NCI-H2081 (cell line): ENCODE data around the gene FAM193A.
"Not testable (repeated sequence)": the region's sequence is repeated elsewhere in the genome, so short reads cannot be mapped to it uniquely, and the experiment has no call there.

Experiments used
- DNase-seq, 2 experiments: peaks; one replicate each; lab custom pipeline; 2025; lab: John Stamatoyannopoulos, UW

FAM193A gene

DNA sequence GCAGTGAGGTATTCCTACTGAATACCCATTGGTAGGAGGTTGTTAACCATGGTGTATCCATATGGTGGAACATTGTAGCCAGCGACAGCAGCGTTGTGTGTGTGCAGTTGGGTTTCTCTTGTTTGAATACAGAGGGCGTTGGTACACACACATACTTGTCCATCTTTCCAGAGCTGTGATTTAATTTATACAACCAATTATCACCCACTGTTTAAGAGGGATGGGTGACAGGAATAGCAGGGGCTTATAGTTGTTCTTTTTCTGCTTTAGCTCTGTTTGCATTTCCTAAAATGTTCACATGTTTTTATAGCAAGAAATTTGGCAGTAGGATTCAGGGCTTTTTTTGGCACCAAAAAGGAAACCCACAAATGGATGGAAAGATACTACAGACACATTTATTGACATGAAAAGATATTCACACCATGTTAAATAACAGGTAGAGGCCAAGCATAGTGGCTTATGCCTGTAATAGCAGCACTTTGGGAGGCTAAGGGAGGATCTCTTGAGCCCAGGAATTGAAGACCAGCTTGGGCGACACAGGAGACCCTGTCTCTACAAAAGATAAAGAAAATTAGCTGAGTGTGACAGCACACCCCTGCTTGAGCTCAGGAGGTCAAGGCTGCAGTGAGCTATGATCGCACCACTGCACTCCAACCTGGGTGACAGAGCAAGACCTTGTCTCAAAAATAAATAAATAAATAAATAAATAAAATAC lies 159.1 kb downstream of the FAM193A start:
- peak; percentile 31 to 67 for DNase-seq

GRCh38 chr4:2696423-2696822 lies 160.0 kb downstream of the FAM193A start:
- no peak for DNase-seq

DNA sequence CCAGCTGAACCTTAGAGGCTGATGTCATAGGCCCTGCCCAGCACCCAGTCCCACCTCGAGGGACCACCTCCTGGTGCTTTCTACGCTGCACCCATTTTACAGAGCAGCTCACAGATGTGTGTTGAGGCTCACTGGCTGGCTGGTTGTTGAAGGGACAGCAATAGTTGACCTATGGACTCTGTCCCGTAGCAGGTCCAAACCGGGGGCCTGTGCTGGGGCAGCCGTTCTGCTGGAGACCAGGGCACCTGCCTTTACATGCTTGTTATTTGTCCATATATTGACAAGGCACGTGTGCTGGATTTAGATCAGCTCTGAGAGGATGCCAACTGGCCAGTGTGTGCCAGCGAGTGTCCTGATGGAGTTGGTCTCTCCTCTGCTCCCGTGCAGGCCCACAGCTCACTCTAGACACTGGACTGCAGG lies 161.6 kb downstream of the FAM193A start:
- no peak for DNase-seq

DNA sequence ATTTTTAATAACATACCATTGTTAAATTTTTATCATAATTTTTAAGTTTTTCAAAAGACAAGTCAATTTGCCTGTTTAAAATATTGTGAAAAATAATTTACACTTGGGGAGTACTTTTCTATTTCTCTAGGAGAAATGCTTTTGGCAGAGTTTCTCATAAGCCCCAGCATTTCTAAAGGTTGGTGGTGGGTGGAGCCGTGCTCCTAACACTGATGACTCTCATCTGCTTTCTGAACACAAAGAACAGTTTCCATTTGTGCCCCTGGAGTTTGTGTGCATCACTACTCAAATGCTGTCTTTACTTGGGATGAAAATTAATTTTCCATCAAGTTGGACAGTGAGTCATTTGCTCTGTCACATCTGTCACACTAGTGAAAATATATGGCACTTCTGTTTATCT lies 162.1 kb downstream of the FAM193A start:
- DNase-seq = no peak

DNA sequence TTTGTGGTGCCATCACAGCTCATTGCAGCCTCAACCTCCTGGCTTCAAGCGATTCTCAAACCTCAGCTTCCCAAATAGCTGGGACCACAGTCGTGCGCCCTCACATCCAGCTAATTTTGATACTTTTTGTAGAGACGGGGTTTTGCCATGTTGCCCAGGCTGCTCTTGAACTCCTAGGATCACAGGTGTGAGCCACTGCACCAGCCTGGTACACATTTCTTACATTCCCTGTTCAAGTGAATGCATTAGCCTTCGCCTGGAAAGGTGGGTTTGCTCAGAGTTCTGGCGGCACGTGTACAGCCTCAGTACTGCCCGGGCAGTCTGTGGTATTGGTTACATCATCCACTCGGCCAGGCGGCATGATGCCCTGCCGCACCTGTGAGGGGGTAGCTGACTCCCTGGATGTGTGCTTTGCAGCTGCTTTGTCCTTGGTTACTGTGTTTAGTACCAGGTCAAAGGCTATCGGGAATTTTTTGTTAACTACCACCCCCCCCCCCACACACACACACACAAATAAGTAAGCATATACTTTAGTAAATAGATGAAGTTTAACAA lies 162.6 kb downstream of the FAM193A start:
- no peak for DNase-seq

GRCh38 chr4:2699534-2699933 lies 163.1 kb downstream of the FAM193A start:
- DNase-seq = no peak

GRCh38 chr4:2700031-2700430 lies 163.6 kb downstream of the FAM193A start:
- DNase-seq = no peak

DNA sequence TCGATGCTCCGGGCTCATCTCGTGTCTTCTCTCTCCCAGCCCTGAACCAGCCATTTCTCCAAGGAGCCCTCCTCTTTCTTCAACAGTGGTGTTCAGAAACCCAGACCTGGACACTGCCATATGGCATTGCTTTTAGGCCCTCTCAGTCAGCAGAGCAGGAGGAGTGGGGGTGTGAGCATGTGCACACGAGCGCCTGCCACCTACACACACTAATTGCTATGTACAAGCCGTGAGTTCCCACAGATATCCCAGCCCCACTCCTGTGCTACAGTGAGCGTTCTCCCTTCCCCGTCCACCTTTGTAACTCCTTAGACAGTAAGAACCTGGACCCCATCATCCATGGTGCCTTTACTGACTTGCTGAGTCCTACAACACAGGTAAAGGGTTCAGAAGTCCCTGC lies 165.9 kb downstream of the FAM193A start:
- DNase-seq = peak in 1 of 2 experiments; percentile 60

DNA sequence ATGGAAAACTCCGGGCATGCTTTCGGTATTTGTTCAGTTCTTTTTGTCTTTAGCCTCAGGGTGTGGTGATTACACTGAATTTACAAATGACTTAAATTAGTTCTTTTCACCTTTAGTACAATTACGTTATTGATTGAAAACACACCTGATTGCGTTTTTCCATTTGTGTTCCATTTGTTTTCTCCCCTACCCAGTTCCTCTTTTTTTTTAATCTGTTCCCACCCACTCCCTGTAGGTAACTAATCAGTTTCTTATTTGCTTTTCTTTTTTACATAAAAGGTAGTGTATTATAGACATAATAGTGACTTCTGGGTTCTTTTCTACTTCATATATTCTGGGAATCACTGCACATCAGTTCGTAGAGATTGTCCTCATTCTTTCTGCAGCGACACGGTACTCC lies 166.3 kb downstream of the FAM193A start:
- peak in 1 of 2 experiments; percentile 53 for DNase-seq

- peak in 1 of 2 experiments; percentile 19 for DNase-seq
Observed at GRCh38 chr4:2712261-2712842, 175.9 kb downstream of the FAM193A start.

DNA sequence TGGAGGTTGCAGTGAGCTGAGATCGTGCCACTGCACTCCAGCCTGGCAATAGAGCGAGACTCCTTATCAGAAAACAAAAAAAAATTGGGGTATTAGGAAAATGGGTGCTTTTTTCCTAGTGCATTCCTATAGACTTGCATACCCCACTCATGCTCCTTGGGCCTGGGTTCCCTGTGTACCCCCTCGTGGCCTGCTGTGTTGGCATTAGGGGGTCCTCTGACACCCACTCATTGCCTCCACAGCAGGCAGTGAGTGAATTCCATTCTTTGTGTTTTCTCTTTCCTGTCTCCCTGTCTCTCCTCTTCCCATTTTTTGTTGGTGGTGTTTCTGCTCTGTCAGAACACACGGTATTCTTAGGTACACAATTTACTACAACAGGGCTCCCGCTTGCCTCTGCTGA lies 176.9 kb downstream of the FAM193A start:
- DNase-seq = no peak

DNA sequence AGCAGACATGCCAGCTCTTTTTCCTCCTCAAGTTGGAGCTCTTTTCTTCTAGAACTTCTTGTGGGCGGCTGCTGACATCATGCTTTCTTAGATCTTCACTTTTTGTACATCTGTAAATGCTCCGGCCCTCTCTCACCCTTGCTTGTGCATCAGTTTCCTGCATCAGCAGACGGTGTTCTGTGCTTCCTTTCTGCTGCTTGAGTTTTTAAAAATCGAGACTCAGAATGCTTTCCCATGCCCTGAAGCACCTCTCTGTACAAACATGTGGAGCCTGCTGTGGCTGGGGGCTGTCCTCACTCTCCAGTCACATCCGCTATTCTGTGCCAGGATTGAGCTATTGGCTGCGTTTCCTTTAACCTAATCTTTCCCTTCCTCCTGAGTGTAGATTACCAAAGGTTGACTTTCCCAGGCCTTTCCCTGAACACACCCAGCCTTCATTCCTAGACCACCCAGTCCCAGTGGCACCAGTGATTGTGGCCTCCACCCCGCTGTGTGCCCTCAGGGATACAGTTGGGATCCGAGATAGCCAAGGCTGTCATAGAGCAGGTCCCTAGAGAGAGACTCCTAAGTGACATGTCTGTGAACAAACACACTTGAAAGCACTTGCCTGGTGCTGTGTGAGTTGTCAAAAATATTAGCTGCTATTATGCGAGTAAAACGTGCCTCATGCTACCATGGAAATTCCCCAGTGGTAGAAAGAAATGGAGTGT lies 177.8 kb downstream of the FAM193A start:
- no peak for DNase-seq

DNA sequence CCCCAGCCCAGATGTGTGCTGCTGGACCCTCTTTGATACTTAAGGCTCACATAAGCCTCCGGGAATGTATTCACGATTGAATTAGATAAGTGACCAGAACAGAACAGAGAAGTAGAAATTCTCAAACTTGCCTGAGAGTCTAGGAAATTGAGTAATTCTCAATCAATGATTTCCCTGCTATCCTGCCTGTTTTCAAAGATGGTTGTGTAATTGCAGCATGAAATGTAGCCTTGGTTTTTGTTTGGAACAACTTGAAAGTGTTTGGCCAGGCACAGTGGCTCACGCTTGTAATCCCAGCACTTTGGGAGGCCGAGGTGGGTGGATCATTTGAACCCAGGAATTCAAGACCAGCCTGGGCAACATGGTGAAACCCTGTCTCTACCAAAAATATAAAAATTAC lies 178.5 kb downstream of the FAM193A start:
- DNase-seq = no peak

DNA sequence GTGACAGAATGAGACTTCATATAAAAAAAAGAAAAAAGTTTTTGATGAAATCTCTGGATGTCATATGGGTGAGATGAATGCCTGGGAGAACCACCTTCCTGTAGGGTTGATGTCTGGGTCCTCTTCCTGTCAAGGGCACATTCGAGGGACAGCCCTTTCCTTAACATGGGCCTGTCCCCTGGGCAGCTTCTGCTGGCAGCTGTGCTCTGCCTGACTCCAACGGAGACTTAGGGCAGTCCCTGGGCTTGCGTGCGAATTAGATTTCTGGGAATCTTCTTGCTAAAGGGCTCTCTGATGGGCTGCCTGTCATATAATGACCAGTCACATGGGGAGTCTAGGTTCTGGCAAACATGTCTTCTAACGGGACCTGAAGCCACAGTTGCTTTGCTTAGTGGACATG lies 179.0 kb downstream of the FAM193A start:
- no peak for DNase-seq

- DNase-seq = no peak
Observed at GRCh38 chr4:2716236-2716635, 179.8 kb downstream of the FAM193A start.

DNA sequence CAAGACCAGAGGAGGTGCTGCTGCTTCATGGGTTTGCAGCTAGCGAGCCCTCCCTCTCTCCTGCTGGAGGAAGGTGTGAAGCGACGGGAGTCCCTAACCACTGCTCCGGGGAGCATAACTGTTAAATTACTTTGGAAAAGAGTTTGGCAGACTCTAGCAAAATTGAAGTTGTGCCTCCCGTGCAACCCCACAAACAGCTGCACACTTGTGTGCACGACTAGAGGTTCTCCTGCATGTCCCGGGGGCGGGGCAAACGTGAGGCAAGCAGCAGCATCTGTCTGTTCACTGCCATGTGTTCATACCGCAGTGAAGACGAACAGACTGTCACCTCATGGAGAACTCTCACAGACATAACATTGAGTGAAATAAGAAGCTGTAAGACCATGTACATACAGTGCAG lies 185.1 kb downstream of the FAM193A start:
- no peak for DNase-seq

GRCh38 chr4:2722033-2722432 lies 185.6 kb downstream of the FAM193A start:
- DNase-seq = no peak

GRCh38 chr4:2723751-2724150 lies 187.3 kb downstream of the FAM193A start:
- no peak for DNase-seq

GRCh38 chr4:2725380-2725779 lies 188.9 kb downstream of the FAM193A start:
- DNase-seq = no peak

DNA sequence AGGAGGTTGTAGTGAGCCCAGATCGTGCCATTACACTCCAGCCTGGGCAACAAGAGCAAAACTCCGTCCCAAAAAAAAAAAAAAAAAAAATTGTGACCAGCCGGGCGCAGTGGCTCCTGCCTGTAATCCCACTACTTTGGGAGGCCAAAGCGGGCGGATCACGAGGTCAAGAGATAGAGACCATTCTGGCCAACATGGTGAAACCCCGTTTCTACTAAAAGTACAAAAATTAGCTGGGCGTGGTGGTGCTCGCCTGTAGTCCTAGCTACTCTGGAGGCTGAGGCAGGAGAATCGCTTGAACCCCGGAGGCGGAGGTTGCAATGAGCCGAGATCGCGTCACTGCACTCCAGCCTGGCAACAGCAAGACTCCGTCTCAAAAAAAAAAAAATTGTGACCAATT lies 190.4 kb downstream of the FAM193A start:
- DNase-seq = not testable (repeated sequence)

GRCh38 chr4:2728221-2728620 lies 191.8 kb downstream of the FAM193A start:
- no peak for DNase-seq

DNA sequence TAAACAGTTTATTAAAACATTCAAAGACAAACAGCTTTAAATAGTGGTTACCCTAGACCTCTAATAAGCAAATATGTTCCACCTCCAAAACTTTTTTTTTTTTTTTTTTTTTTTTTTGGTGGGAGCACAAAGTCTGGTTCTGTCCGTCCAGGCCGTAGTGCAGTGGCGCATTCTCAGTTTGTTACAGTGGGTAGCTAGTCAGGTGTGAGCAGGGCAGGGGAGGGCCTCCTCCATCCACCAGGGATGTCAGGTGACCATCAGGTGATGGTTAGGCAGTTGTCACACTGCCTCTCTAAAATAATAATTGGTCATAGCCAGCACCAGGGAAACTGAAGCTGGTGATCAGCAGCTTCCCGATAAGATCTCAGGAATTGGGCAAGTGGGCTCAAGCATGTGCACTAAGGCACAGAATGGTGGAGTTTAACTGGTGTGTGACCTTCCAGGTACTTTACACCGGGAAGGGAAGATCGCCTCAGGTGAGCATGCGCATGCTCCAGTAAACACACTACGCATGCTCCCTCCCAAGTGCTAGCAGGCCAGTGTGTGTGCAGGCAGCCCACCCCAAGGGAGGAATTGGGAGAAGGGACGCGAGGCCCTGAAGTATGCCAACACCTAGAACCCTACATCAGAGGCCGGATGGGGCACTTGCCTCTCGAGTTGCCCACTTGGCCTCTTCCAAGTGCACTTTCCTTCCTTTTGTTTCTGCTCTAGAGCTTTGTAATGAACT lies 192.5 kb downstream of the FAM193A start:
- no peak for DNase-seq
